BE2C (cell line): ENCODE results near the gene SERPINB7.

Experiments
- DNase-seq: peaks from one replicate; pipeline ENCODE4 v3.0.0-alpha.2; 2020
- H3K27me3 ChIP-seq: fragments of 250-450 bp; sonication (Bioruptor Pico); 2 replicates; pipeline ENCODE4 v1.5.1; 2020; ENCODE audit warnings: mild to moderate bottlenecking
- H3K36me3 ChIP-seq: fragments of 250-450 bp; sonication (Bioruptor Pico); 2 replicates; pipeline ENCODE4 v1.5.1; 2020; ENCODE audit warnings: mild to moderate bottlenecking
- H3K4me1 ChIP-seq: fragments of 250-450 bp; sonication (Bioruptor Pico); 2 replicates; pipeline ENCODE4 v1.5.1; 2020
- H3K4me3 ChIP-seq: 2 replicates; pipeline ENCODE4 v1.5.1; 2011; ENCODE audit warnings: low read depth, low read length
- H3K9me3 ChIP-seq: fragments of 250-450 bp; sonication (Bioruptor Pico); 2 replicates; pipeline ENCODE4 v1.5.1; 2020
- CTCF ChIP-seq: IDR thresholded peaks from 2 replicates; pipeline ENCODE4 v1.5.1; 2012; ENCODE audit warnings: mild to moderate bottlenecking, low read depth, low read length

SERPINB7 gene

GRCh38 chr18:63828656-63829055 is 53.4 kb downstream of the SERPINB7 start:
- Histone ChIP-seq H3K4me1 (no peaks in the 10 kb centered on the region), H3K36me3 (no peaks in the 10 kb centered on the region), H3K27me3 (no peaks in the 10 kb centered on the region), H3K4me3 (no peak overlapping the region), H3K9me3 (no peaks in the 10 kb centered on the region)
- no peak for TF ChIP-seq CTCF
- no peak for DNase-seq

GRCh38 chr18:63829886-63830285 is 54.7 kb downstream of the SERPINB7 start:
- H3K36me3 ChIP-seq = no peaks in the 10 kb centered on the region
- no peak overlapping the region for H3K4me3 ChIP-seq
- DNase-seq = no peak
- no peaks in the 10 kb centered on the region for H3K9me3 ChIP-seq
- no peaks in the 10 kb centered on the region for H3K27me3 ChIP-seq
- H3K4me1 ChIP-seq = no peaks in the 10 kb centered on the region
- TF ChIP-seq CTCF = no peak

- TF ChIP-seq CTCF = no peak
- Histone ChIP-seq H3K4me1 (no peaks in the 10 kb centered on the region), H3K4me3 (no peak overlapping the region), H3K9me3 (no peaks in the 10 kb centered on the region), H3K36me3 (no peaks in the 10 kb centered on the region), H3K27me3 (no peaks in the 10 kb centered on the region)
- DNase-seq = no peak
Measured at GRCh38 chr18:63831080-63831788, 56.0 kb downstream of the SERPINB7 start.

- no peak for DNase-seq
- Histone ChIP-seq H3K36me3 (no peaks in the 10 kb centered on the region), H3K9me3 (no peaks in the 10 kb centered on the region), H3K4me3 (no peak overlapping the region), H3K27me3 (no peaks in the 10 kb centered on the region), H3K4me1 (no peaks in the 10 kb centered on the region)
- TF ChIP-seq CTCF = no peak
Measured at GRCh38 chr18:63832470-63832869, 57.3 kb downstream of the SERPINB7 start.

- DNase-seq = no peak
- H3K36me3 ChIP-seq = no peaks in the 10 kb centered on the region
- no peaks in the 10 kb centered on the region for H3K9me3 ChIP-seq
- no peak overlapping the region for H3K4me3 ChIP-seq
- H3K4me1 ChIP-seq = no peaks in the 10 kb centered on the region
- TF ChIP-seq CTCF = no peak
- H3K27me3 ChIP-seq = no peaks in the 10 kb centered on the region
Measured at GRCh38 chr18:63834471-63835113, 59.4 kb downstream of the SERPINB7 start.

- Histone ChIP-seq H3K4me3 (no peak overlapping the region), H3K9me3 (no peaks in the 10 kb centered on the region), H3K36me3 (no peaks in the 10 kb centered on the region), H3K27me3 (no peaks in the 10 kb centered on the region), H3K4me1 (no peaks in the 10 kb centered on the region)
- DNase-seq = no peak
- no peak for TF ChIP-seq CTCF
Measured at GRCh38 chr18:63836456-63836855, 61.2 kb downstream of the SERPINB7 start.
